Measurements from ENCODE around the gene LRMDA. TPM values are rescaled to one million over a fixed set of nuclear protein-coding genes. Genes with fewer than 3 reads are reported as not detected.

Gene LRMDA
- total RNA-seq, 4 donors from 2014 or later, result 1.5 to 15.7 (median 4.6) TPM

DNA sequence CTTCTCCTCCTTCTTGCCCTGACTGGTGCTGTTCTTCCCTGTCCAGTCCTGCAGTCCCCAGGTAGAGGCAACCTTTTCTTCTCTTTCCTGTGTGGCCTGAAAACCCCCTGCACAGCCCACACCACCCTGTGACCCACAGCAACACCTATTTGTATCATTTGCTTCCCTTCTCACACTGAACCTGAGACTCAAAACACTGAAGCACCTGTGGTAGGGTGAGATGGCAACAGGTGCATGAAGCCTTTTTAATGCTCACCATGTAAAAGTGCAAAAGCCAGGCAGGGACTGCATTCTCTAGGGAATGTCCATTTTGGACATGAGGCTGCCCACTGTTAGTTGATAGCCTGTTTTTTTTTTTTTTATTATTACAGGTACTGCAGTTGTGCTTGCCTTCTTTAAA lies 71.4 kb downstream of the LRMDA start:
- Histone ChIP-seq H3K4me3 (no peak overlapping the region), H3K27ac (no peak overlapping the region), H3K36me3 (no peaks in the 10 kb centered on the region), H3K27me3 (no peaks in the 10 kb centered on the region), H3K4me1 (no peaks in the 10 kb centered on the region), H3K9me3 (no peaks in the 10 kb centered on the region)
- intact Hi-C loops (cut with DNase I; ENCODE audit: low total_unique reads), result no loop called here
- no peak for DNase-seq
- TF ChIP-seq, protein P1, sequence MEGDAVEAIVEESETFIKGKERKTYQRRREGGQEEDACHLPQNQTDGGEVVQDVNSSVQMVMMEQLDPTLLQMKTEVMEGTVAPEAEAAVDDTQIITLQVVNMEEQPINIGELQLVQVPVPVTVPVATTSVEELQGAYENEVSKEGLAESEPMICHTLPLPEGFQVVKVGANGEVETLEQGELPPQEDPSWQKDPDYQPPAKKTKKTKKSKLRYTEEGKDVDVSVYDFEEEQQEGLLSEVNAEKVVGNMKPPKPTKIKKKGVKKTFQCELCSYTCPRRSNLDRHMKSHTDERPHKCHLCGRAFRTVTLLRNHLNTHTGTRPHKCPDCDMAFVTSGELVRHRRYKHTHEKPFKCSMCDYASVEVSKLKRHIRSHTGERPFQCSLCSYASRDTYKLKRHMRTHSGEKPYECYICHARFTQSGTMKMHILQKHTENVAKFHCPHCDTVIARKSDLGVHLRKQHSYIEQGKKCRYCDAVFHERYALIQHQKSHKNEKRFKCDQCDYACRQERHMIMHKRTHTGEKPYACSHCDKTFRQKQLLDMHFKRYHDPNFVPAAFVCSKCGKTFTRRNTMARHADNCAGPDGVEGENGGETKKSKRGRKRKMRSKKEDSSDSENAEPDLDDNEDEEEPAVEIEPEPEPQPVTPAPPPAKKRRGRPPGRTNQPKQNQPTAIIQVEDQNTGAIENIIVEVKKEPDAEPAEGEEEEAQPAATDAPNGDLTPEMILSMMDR (IDR thresholded peaks at IDR 0.05), result no peak
- TF ChIP-seq POLR2A (IDR thresholded peaks at IDR 0.05), result no peak

DNA sequence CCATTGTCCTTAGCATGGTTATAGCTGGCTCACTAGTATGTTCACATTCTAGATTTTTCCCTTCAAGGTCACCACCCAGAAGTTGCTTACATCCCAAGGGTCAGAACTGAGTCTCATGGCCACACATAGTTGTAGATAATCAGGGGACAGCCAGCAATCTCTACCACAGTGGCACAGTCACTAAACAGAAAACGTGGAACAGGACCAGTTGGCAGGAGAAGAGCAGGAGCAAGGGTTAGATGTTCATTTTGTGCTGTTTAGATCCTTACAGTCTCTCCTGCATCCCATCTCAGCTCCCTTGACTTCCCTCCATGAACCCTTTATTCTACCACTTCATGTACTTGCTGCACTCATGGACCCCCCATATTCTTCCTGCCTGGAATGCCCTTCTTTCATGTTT lies 73.9 kb downstream of the LRMDA start:
- TF ChIP-seq POLR2A (IDR thresholded peaks at IDR 0.05), result no peak
- TF ChIP-seq, protein P1 (IDR thresholded peaks at IDR 0.05), result no peak
- Histone ChIP-seq H3K27me3 (no peaks in the 10 kb centered on the region), H3K27ac (no peak overlapping the region), H3K4me3 (no peak overlapping the region), H3K9me3 (no peaks in the 10 kb centered on the region), H3K4me1 (peaks cover 0 to 8% of the 10 kb centered on the region in 2 donors), H3K36me3 (no peaks in the 10 kb centered on the region)
- DNase-seq, result no peak
- intact Hi-C loops (cut with DNase I; ENCODE audit: low total_unique reads), result no loop called here

GRCh38 chr10:75505840-75506506 lies 74.5 kb downstream of the LRMDA start:
- intact Hi-C loops (cut with DNase I; ENCODE audit: low total_unique reads), result no loop called here
- H3K27ac ChIP-seq, result no peak overlapping the region
- no peaks in the 10 kb centered on the region for H3K36me3 ChIP-seq
- DNase-seq, result no peak
- no peak overlapping the region for H3K4me3 ChIP-seq
- no peaks in the 10 kb centered on the region for H3K9me3 ChIP-seq
- no peak for TF ChIP-seq POLR2A (IDR thresholded peaks at IDR 0.05)
- TF ChIP-seq, protein P1 (IDR thresholded peaks at IDR 0.05), result no peak
- H3K4me1 ChIP-seq, result peaks cover 0 to 8% of the 10 kb centered on the region in 2 donors
- H3K27me3 ChIP-seq, result no peaks in the 10 kb centered on the region

DNA sequence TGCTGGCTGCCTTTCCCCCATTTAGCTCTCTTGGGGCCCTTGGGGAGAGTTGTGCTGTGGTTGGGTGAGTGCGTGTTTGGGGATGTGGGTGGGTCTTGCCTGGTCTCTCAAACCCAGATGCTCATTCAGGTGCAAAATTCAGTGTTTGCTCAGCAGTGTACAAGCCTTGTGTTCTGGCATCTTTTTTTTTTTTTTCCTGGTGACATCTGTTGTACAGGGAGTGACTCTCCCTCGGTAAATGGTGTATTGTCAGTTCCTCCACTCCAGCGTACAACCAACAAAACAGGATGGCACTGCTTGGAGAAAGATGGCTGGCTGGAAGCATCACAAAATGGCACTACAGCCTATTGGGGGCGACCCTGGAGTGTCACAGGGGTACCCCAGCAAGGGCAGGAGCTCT lies 75.5 kb downstream of the LRMDA start:
- intact Hi-C loops (cut with DNase I; ENCODE audit: low total_unique reads), result no loop called here
- H3K27ac ChIP-seq, result no peak overlapping the region
- H3K36me3 ChIP-seq, result no peaks in the 10 kb centered on the region
- H3K4me1 ChIP-seq, result peaks cover 0 to 8% of the 10 kb centered on the region in 2 donors
- H3K4me3 ChIP-seq, result no peak overlapping the region
- no peak for TF ChIP-seq POLR2A (IDR thresholded peaks at IDR 0.05)
- TF ChIP-seq, protein P1 (IDR thresholded peaks at IDR 0.05), result no peak
- no peaks in the 10 kb centered on the region for H3K9me3 ChIP-seq
- H3K27me3 ChIP-seq, result no peaks in the 10 kb centered on the region
- no peak for DNase-seq

DNA sequence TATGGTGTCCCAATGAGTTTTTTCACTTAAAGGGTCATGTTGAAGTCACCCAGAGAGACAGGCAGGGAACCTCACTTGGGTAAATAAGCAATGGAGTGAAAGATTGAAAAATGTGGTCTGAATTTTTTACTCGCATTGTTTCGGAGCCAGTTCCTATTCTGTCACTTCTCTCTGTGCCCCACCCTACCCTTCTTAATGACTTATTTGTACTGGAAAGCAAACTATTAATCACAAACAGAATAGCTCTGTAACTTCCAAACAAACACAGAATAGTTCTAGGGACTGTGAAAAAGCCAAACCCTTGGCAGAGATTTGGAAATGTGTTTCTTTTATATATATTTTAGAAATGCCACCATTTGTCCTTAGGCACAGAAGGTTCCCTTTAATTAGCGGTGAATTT lies 76.0 kb downstream of the LRMDA start:
- peaks cover 0 to 8% of the 10 kb centered on the region in 2 donors for H3K4me1 ChIP-seq
- no peaks in the 10 kb centered on the region for H3K27me3 ChIP-seq
- H3K4me3 ChIP-seq, result no peak overlapping the region
- no peak for DNase-seq
- H3K27ac ChIP-seq, result peak overlapping the region in 1 of 2 donors; percentile 63
- H3K9me3 ChIP-seq, result no peaks in the 10 kb centered on the region
- no peaks in the 10 kb centered on the region for H3K36me3 ChIP-seq
- TF ChIP-seq POLR2A (IDR thresholded peaks at IDR 0.05), result no peak
- TF ChIP-seq, protein P1 (IDR thresholded peaks at IDR 0.05), result no peak
- intact Hi-C loops (cut with DNase I; ENCODE audit: low total_unique reads), result no loop called here
